ENCODE results near the gene TRAPPC11.

The TRAPPC11 gene

GRCh38 chr4:183700407-183700806 is 41.3 kb downstream of the TRAPPC11 start:
- ATAC-seq (ENCODE audit: insufficient read depth, low read depth) (no peak), DNase-seq (no peak)
- no peak overlapping the region for H3K9ac ChIP-seq (ENCODE audit: low read depth, low read length)
- no peaks in the 10 kb centered on the region for H4K20me1 ChIP-seq (ENCODE audit: insufficient read depth, low read length)
- no peaks in the 10 kb centered on the region for H3K79me2 ChIP-seq (ENCODE audit: insufficient read depth, low read length)
- TF ChIP-seq CTCF (IDR thresholded peaks at IDR 0.05; ENCODE audit: borderline replicate concordance, extremely low read depth, low read length, poor library complexity, severe bottlenecking): no peak
- TF ChIP-seq EZH2 (IDR thresholded peaks at IDR 0.05; ENCODE audit: borderline replicate concordance, low read depth, low read length, severe bottlenecking): no peak
- H3K36me3 ChIP-seq (ENCODE audit: insufficient read depth, low read length): peaks cover 81% of the 10 kb centered on the region
- no peaks in the 10 kb centered on the region for H3K4me1 ChIP-seq (ENCODE audit: insufficient read depth, low read length)
- H3K4me2 ChIP-seq (ENCODE audit: insufficient read depth, low read length): no peak overlapping the region
- no peaks in the 10 kb centered on the region for H3K27me3 ChIP-seq (ENCODE audit: insufficient read depth, low read length, poor library complexity)
- H2AFZ ChIP-seq (ENCODE audit: low read depth, low read length): no peak overlapping the region
- no peaks in the 10 kb centered on the region for H3K9me3 ChIP-seq (ENCODE audit: insufficient read depth, low read length, severe bottlenecking)
- H3K4me3 ChIP-seq (ENCODE audit: low read depth in 1 of 2, low read length in 2 of 2): no peak overlapping the region
- H3K27ac ChIP-seq (ENCODE audit: low read length): no peak overlapping the region

- H2AFZ ChIP-seq (ENCODE audit: low read depth, low read length): no peak overlapping the region
- no peak overlapping the region for H3K4me2 ChIP-seq (ENCODE audit: insufficient read depth, low read length)
- TF ChIP-seq EZH2 (IDR thresholded peaks at IDR 0.05; ENCODE audit: borderline replicate concordance, low read depth, low read length, severe bottlenecking): no peak
- TF ChIP-seq CTCF (IDR thresholded peaks at IDR 0.05; ENCODE audit: borderline replicate concordance, extremely low read depth, low read length, poor library complexity, severe bottlenecking): no peak
- H3K9ac ChIP-seq (ENCODE audit: low read depth, low read length): no peak overlapping the region
- ATAC-seq (ENCODE audit: insufficient read depth, low read depth): no peak
- H3K79me2 ChIP-seq (ENCODE audit: insufficient read depth, low read length): no peaks in the 10 kb centered on the region
- H3K36me3 ChIP-seq (ENCODE audit: insufficient read depth, low read length): peaks cover 78% of the 10 kb centered on the region
- no peaks in the 10 kb centered on the region for H3K9me3 ChIP-seq (ENCODE audit: insufficient read depth, low read length, severe bottlenecking)
- H3K27ac ChIP-seq (ENCODE audit: low read length): no peak overlapping the region
- H4K20me1 ChIP-seq (ENCODE audit: insufficient read depth, low read length): no peaks in the 10 kb centered on the region
- H3K27me3 ChIP-seq (ENCODE audit: insufficient read depth, low read length, poor library complexity): no peaks in the 10 kb centered on the region
- no peaks in the 10 kb centered on the region for H3K4me1 ChIP-seq (ENCODE audit: insufficient read depth, low read length)
- DNase-seq: no peak
- H3K4me3 ChIP-seq (ENCODE audit: low read depth in 1 of 2, low read length in 2 of 2): no peak overlapping the region
These were observed 43.4 kb downstream of the TRAPPC11 start for GRCh38 chr4:183702492-183702891.

- TF ChIP-seq EZH2 (IDR thresholded peaks at IDR 0.05; ENCODE audit: borderline replicate concordance, low read depth, low read length, severe bottlenecking) (no peak), CTCF (IDR thresholded peaks at IDR 0.05; ENCODE audit: borderline replicate concordance, extremely low read depth, low read length, poor library complexity, severe bottlenecking) (no peak)
- no peak overlapping the region for H3K4me2 ChIP-seq (ENCODE audit: insufficient read depth, low read length)
- no peaks in the 10 kb centered on the region for H3K4me1 ChIP-seq (ENCODE audit: insufficient read depth, low read length)
- DNase-seq (no peak), ATAC-seq (ENCODE audit: insufficient read depth, low read depth) (no peak)
- H3K79me2 ChIP-seq (ENCODE audit: insufficient read depth, low read length): no peaks in the 10 kb centered on the region
- H3K4me3 ChIP-seq (ENCODE audit: low read depth in 1 of 2, low read length in 2 of 2): no peak overlapping the region
- no peaks in the 10 kb centered on the region for H4K20me1 ChIP-seq (ENCODE audit: insufficient read depth, low read length)
- H3K36me3 ChIP-seq (ENCODE audit: insufficient read depth, low read length): peaks cover 30% of the 10 kb centered on the region; the same call in 1 of the 2 replicates
- no peaks in the 10 kb centered on the region for H3K27me3 ChIP-seq (ENCODE audit: insufficient read depth, low read length, poor library complexity)
- no peaks in the 10 kb centered on the region for H3K9me3 ChIP-seq (ENCODE audit: insufficient read depth, low read length, severe bottlenecking)
- H3K9ac ChIP-seq (ENCODE audit: low read depth, low read length): no peak overlapping the region
- no peak overlapping the region for H3K27ac ChIP-seq (ENCODE audit: low read length)
- no peak overlapping the region for H2AFZ ChIP-seq (ENCODE audit: low read depth, low read length)
These were observed 55.5 kb downstream of the TRAPPC11 start for GRCh38 chr4:183714626-183715025.

- no peaks in the 10 kb centered on the region for H4K20me1 ChIP-seq (ENCODE audit: insufficient read depth, low read length)
- no peak for ATAC-seq (ENCODE audit: insufficient read depth, low read depth)
- H3K27ac ChIP-seq (ENCODE audit: low read length): no peak overlapping the region
- no peak overlapping the region for H3K4me3 ChIP-seq (ENCODE audit: low read depth in 1 of 2, low read length in 2 of 2)
- no peaks in the 10 kb centered on the region for H3K79me2 ChIP-seq (ENCODE audit: insufficient read depth, low read length)
- peaks cover 20% of the 10 kb centered on the region; the same call in 1 of the 2 replicates for H3K36me3 ChIP-seq (ENCODE audit: insufficient read depth, low read length)
- H3K4me1 ChIP-seq (ENCODE audit: insufficient read depth, low read length): no peaks in the 10 kb centered on the region
- TF ChIP-seq CTCF (IDR thresholded peaks at IDR 0.05; ENCODE audit: borderline replicate concordance, extremely low read depth, low read length, poor library complexity, severe bottlenecking): no peak
- TF ChIP-seq EZH2 (IDR thresholded peaks at IDR 0.05; ENCODE audit: borderline replicate concordance, low read depth, low read length, severe bottlenecking): no peak
- no peak overlapping the region for H2AFZ ChIP-seq (ENCODE audit: low read depth, low read length)
- no peak overlapping the region for H3K4me2 ChIP-seq (ENCODE audit: insufficient read depth, low read length)
- no peaks in the 10 kb centered on the region for H3K9me3 ChIP-seq (ENCODE audit: insufficient read depth, low read length, severe bottlenecking)
- no peaks in the 10 kb centered on the region for H3K27me3 ChIP-seq (ENCODE audit: insufficient read depth, low read length, poor library complexity)
- H3K9ac ChIP-seq (ENCODE audit: low read depth, low read length): no peak overlapping the region
- no peak for DNase-seq
These were observed 57.2 kb downstream of the TRAPPC11 start for GRCh38 chr4:183716302-183716701.

Data from DND-41 (cell line).